Neural cell (in vitro differentiated cells): Measurements from ENCODE around the gene STARD9.

Experiments used
- EP300 ChIP-seq: fragments of 450-650 bp; conservative IDR thresholded peaks from 2 replicates; pipeline ENCODE4 v1.6.1; 2014; ENCODE audit warnings: antibody characterized with exemption, mild to moderate bottlenecking, moderate library complexity; ENCODE audit not compliant: poor library complexity, severe bottlenecking
- EZH2 ChIP-seq: fragments of 200-600, 300-800 bp; shearing (Covaris generic), sonication (generic); IDR thresholded peaks from 2 replicates; pipeline ENCODE4 v1.6.1; 2014; ENCODE audit warnings: antibody characterized with exemption, low read length, borderline replicate concordance, mild to moderate bottlenecking; ENCODE audit not compliant: insufficient read depth, poor library complexity, severe bottlenecking
- MXI1 ChIP-seq: fragments of 450-650 bp; conservative IDR thresholded peaks from 2 replicates; pipeline ENCODE4 v1.6.1; 2014; ENCODE audit warnings: antibody characterized with exemption, mild to moderate bottlenecking; ENCODE audit not compliant: poor library complexity, severe bottlenecking
- POLR2AphosphoS5 ChIP-seq: IDR thresholded peaks from 2 replicates; pipeline ENCODE4 v1.6.1; 2012
- RAD21 ChIP-seq: fragments of 450-650 bp; conservative IDR thresholded peaks from 2 replicates; pipeline ENCODE4 v1.6.1; 2014; ENCODE audit warnings: antibody characterized with exemption, mild to moderate bottlenecking, moderate library complexity
- TAF1 ChIP-seq: IDR thresholded peaks from 2 replicates; pipeline ENCODE4 v1.6.1; 2012; ENCODE audit warnings: low read depth
- TF ChIP-seq, protein P1 (sequence below): fragments of 450-650 bp; IDR thresholded peaks from 2 replicates; pipeline ENCODE4 v1.5.1; 2014; ENCODE audit warnings: antibody characterized with exemption, mild to moderate bottlenecking, moderate library complexity; ENCODE audit not compliant: poor library complexity, severe bottlenecking
- TF ChIP-seq, protein P2 (sequence below): IDR thresholded peaks from 2 replicates; pipeline ENCODE4 v1.6.1; 2012; ENCODE audit warnings: borderline replicate concordance

DNA sequence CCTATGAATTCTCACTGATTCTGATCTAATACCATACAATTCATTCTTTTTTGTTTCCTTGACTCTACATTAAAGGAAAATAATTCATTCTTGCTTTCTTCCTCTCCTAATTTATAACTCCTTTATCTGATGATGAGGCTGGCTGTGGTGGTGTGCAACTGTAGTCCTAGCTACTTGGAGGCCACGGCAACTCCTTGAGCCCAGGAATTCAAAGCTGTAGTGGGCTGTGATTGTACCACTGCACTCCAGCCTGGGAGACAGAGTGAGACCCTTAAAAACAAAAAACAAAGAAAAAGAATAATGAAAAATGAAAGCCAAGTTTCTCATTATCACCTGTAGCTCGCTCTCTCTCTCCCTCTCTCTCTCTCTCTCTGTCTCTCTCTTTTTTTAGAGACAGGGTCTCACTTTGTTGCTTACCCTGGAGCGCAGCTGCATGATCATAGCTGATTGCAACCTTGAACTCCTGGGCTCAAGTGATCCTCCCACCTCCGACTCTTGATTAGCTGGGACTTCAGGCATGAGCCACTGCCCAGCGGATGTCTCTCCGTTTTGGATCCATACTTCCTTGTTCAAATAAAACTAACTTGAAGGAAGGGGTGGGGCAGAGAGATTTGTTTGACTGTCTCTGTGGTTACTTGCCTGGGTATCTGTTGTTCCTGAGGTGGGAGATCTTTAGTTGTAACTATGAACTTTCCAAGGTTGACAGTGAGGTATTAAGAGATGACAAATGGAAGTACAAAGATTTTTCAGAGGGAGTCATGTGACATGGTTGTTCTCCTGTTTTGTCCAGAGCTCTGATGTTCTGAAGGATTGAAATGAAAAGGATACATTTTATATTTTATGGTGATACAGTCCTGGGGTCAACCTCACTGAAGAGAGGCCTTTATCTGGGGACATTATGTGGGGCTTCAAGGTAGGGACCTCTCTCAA, 46.9 kb downstream of the STARD9 start:
- TF ChIP-seq RAD21 (no peak), EP300 (no peak), POLR2AphosphoS5 (no peak), TAF1 (no peak), EZH2 (no peak), MXI1 (no peak)
- TF ChIP-seq, protein P1, sequence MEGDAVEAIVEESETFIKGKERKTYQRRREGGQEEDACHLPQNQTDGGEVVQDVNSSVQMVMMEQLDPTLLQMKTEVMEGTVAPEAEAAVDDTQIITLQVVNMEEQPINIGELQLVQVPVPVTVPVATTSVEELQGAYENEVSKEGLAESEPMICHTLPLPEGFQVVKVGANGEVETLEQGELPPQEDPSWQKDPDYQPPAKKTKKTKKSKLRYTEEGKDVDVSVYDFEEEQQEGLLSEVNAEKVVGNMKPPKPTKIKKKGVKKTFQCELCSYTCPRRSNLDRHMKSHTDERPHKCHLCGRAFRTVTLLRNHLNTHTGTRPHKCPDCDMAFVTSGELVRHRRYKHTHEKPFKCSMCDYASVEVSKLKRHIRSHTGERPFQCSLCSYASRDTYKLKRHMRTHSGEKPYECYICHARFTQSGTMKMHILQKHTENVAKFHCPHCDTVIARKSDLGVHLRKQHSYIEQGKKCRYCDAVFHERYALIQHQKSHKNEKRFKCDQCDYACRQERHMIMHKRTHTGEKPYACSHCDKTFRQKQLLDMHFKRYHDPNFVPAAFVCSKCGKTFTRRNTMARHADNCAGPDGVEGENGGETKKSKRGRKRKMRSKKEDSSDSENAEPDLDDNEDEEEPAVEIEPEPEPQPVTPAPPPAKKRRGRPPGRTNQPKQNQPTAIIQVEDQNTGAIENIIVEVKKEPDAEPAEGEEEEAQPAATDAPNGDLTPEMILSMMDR = no peak
- TF ChIP-seq, protein P2, sequence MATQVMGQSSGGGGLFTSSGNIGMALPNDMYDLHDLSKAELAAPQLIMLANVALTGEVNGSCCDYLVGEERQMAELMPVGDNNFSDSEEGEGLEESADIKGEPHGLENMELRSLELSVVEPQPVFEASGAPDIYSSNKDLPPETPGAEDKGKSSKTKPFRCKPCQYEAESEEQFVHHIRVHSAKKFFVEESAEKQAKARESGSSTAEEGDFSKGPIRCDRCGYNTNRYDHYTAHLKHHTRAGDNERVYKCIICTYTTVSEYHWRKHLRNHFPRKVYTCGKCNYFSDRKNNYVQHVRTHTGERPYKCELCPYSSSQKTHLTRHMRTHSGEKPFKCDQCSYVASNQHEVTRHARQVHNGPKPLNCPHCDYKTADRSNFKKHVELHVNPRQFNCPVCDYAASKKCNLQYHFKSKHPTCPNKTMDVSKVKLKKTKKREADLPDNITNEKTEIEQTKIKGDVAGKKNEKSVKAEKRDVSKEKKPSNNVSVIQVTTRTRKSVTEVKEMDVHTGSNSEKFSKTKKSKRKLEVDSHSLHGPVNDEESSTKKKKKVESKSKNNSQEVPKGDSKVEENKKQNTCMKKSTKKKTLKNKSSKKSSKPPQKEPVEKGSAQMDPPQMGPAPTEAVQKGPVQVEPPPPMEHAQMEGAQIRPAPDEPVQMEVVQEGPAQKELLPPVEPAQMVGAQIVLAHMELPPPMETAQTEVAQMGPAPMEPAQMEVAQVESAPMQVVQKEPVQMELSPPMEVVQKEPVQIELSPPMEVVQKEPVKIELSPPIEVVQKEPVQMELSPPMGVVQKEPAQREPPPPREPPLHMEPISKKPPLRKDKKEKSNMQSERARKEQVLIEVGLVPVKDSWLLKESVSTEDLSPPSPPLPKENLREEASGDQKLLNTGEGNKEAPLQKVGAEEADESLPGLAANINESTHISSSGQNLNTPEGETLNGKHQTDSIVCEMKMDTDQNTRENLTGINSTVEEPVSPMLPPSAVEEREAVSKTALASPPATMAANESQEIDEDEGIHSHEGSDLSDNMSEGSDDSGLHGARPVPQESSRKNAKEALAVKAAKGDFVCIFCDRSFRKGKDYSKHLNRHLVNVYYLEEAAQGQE = no peak
